Activated CD4-positive, alpha-beta T cell treated with anti-CD3 and anti-CD28 coated beads for 24 hours (primary cell): ENCODE results near the gene PEX11G.

Experiments used
- DNase-seq, 2 donors: peaks; one replicate each; pipeline ENCODE4 v3.0.0-alpha.2; 2020; ENCODE audit warnings: low read depth in 2 of 2

Gene PEX11G

DNA sequence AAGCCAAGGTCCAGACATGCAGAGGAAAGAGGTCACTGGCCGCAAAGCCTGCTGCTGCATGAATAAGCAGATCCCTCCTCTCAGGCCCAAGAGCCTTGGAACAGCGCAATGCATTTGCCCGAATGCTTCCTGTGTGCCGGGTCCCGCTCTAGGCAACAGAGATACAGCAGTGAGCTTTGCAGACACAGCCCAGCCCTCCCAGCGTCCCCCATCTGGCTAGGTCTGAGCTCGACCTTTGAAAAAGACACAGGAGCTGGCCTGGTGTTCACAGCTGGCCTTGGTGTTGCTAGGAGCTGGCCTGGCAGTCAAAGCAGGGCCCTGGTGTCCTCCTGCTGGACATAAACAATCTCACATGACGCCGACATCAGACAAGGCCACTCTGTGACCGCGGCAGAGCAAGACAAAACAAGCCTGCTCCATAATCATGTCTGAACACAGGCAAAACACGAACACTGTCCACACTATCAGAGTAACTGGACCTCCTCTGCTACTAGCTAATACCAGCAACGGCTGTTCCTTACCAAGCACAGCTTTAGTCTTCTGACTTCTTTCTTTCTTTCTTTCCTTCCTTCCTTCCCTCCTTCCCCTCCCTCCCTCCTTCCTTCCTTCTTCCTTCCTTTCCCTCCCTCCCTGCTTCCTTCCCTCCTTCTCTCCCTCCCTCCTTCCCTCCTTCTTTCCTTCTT, 5.7 kb upstream of the PEX11G start:
- no peak for DNase-seq

DNA sequence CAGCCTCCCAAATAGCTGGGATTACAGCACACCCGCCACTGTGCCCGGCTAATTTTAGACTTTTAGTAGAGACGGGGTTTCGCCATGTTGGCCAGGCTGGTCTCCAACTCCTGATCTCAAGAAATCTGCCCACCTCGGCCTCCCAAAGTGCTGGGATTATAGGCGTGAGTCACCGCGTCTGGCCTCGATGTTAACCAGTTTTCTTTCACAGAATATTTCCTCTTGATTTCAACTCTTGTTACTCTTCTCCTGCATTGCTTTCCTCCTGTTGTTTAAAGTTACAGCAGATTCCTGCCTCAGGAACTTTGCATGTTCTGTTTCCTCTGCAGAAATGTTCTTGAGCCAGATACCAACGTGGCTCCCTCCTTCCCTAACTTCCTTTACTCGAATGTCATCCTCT, 3.7 kb upstream of the PEX11G start:
- no peak for DNase-seq

DNA sequence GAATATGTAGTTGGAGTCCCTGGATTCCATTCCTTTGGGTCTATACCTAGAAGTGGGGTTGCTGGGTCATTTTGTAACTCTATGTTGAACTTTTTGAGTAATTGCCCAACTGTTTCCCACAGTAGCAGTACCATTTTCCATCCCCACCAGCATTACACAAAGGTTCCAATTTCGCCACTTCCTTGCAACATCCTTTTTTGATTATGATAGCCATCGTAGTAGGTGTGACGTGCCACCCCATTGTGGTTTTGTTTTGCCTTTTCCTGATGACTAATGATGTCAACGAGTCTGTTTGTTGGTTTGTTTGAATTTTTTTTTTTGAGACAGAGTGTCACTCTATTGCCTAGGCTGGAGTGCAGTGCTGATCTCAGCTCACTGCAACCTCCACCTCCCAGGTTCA, 3.3 kb upstream of the PEX11G start:
- peak in 1 of 2 donors; percentile 38 for DNase-seq

DNA sequence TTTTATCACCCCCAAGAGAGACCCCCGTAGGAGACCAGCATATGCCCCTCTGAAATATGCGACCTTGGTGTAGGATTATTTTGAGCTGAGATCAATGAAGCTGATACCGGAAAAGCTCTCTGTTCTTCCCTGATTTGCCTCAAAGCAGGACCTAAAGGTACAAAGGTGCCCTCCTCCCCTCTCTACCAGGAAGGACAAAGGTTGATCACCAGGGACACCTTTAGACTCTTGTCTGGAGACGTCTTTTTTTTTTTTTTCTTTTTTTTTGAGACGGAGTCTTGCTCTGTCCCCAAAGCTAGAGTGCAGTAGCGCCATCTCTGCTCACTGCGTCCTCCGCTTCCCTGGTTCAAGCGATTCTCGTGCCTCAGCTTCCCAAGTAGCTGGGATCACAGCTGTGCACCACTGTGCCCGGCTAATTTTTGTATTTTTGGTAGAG, 792 bp upstream of the PEX11G start:
- DNase-seq, result no peak

DNA sequence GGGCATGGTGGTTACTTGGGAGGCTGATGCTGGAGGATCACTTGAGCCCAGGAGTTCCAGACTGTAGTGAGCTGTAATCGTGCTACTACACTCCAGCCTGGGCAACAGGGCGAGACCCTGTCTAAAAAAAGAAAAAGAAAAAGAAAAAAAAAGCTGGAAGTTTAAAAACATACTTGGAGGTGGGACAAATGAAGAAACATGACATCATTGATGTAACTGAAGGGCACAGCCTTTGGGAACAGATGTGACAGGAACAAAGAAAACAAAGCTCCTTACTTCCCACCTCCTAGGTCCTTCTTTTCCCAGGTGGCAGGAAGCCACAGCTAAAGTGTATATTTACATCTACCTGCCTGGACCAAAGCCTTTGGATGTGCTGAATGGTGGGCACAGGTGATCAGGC, 1.9 kb downstream of the PEX11G start:
- DNase-seq, result no peak

DNA sequence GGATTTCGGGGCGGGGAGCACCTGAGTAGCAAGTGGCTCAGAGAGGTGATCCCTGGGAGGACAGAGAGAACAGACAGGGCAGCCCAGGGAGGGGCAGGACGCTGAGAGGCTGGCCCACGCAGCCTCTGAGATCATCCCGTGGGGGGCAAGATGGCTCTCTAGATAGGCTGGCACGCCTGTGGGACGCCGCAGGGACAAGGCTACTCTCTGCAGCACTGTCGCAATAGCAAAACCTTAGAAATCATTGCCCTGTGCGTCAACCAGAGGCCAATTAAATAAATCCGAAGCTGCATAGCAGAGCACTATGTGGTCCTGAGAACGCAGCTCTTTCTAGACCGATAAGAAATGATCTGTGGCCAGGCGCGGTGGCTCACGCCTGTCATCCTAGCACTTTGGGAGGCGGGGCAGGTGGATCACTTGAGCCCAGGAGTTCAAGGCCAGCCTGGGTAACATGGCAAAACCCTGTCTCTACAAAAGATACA, 5.1 kb downstream of the PEX11G start:
- no peak for DNase-seq

DNA sequence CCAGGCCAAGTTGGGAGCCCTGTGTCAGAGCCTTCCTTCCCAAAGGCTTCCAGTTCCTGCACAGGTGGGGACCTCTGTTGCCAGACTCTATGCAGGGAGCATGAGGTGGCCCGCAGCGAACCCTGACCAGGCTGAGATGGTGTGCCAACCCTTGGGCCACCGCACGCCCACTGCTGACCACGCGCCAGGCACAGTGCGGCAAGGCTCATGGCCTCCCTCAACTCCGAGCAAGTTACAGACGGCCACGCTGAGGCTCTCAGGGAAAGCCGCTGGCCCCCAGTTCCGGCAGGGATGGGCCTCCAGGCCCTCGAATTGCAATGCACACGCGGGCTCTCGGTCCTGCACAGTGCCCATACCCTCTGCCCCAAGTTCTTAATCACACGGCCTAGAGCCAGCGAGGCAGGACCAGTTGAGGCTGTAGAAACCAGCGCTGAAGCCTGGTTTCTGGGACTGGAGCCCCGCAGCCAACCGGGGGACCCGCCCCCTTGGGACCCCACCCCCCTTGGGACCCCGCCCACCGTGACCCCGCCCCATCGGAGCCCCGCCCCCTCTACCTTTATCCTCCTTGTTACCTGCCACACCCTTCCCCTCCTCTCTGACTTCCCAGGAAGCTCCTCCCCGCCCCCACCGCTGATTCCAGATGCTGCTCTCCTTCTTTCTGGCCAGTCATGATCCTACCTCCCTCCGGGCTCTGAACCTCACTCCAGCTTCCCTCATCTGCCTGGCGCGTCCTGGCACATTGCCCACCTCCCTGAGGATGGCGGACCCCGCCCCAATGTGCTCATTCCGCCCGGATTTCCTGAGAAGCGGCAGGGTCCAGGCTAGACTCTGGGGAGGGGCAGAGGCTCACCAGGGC, 6.0 kb downstream of the PEX11G start:
- DNase-seq, result no peak

DNA sequence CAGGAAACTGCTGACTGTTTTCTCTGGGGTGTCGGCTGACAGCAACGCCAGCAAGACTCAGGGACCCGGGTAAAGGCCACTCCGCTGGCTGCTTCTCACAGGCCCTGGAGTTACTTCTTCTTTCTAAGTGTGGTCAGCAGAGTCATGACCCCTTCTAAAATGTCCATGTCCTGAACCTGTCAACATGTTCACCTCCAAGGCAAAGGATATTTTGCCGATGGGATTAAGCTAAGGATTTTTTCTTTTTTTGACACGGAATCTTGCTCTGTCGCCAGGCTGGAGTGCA, 7.9 kb downstream of the PEX11G start:
- DNase-seq, result no peak

DNA sequence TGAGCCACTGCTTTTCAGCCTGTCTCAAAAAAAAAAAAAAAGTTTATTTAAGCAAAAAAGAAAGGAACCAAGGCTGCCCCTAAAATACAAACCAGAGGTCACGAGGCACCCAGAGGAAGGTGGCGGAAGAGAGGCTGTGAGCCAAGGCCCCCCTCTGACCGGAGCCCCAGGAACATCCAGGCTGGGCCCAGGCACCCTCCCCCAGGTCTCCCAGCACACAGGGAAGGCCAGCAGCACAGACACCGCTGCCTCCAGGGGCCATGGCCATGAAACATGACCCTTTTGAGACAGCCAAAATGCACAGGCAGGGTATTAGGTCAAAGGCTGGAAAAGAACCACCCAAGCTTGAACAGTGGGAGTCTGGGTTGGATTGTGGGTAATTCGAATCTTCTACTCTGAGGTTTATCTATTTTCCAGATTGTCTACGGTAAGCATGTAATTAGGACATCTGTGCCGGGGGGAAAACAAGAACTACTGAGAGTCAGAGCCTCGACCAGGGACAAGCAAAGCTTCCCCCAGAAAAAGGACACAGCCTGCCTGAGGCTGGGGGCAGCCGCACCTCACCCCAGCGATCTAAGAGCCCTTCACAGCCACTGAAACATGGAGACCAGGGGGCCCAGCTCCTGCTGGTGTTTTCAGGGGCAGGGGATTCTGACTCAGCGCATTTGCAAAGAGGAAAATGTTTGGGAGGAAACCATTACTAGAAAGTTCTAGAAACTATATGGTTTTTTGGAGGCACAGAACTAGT, 8.4 kb downstream of the PEX11G start:
- DNase-seq, result no peak

DNA sequence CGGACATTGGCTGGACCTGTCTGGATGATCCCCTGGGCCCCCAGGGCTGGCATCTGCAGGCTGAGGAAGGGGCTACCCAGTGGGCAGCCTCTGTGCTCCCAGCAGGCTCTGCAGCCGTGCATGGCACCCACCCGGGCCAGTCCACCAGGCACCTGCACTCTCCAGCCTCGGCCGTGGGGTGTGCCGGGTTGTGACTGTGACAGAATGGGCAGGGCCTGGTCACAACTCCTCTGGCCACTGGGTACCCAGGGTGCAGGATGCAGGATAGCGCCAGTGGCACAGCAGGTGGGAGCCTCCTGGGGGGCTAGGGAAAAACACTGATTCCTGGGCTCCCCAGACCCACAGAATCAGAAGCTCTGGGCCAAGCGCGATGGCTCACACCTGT, 10.0 kb downstream of the PEX11G start:
- DNase-seq, result no peak

DNA sequence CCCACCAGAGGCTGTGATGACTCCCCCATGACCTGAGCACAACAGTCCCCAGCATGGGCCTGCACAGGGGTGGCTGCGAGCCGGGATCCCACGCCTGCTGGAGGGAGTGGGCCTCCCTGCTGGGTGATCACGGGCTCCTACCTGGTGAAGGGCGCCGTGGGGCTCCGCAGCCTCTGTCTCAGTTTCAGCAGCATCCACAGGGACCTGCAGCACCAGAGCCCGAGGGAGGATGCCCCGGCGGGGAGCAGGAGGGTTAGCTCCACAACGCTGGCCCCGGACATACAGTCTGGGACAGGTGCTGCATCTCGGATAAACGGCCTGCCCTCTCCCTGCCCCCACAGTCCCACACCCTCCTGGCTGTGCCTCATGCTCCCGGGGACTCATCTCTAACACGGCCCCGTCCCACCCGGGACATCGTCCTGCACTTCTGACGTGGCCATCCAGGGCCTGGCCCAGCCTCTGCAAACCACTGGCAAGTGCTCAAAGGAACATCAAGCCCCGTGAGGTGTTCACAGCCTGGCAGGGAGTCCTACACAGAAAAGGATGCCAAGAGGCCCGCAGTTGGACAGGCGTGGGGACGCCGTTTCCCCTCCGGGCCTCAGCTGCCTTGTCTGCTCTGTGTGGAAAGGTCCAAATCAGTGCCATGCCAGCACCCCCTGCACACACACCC, 10.5 kb downstream of the PEX11G start:
- DNase-seq, result no peak

DNA sequence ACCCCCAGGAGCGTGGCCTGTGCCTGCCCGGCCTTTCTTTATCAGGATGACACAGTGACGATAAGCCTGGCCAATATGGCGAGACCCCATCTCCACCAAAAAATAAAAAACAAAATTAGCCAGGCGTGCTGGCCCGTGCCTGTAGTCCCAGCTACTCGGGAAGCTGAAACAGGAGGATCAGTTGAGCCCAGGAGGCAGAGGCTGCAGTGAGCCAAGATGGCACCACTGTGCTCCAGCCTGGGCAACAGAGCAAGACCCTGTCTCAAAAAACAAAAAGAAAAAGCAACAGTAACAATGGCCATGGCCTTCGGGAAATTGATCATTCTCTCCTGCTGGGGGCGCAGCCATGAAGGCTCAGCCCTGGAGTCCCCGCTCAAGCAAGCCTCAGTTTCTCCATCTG, 11.1 kb downstream of the PEX11G start:
- DNase-seq, result no peak

DNA sequence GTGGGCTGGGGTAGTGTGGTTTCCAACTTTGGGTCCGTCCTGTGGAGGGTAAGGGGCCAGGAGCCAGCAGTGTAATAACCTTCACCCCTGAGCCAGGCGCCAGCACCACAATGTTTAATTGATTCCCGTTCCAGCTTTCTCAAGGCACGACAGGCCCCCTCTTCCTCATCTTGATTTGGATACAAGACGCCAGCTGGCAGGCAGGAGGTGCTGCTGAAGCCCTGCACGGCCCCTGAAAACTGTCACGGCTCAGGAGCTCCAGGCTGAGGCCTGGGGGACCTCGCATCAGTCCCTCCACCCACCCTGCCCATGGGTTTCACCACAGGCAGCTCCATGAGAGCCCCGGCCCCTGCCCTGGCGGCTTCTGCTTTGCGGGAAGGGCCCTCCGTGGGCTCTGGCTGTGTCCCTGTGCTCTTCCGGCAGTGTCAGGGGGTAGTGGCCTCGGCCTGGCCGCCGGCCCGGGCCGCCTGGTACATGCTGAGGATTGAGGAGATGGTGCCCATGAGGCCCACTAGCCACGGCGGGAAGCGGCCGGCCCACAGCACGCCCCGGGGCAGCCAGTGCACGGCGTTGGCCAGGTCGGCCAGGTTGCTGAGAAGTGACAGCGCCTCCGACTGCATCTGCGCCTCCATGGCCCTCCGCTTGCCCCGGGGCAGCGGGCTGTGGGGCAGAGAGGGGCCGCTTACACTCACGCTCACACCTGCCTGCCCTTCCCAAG, 11.9 kb downstream of the PEX11G start:
- DNase-seq, result no peak

DNA sequence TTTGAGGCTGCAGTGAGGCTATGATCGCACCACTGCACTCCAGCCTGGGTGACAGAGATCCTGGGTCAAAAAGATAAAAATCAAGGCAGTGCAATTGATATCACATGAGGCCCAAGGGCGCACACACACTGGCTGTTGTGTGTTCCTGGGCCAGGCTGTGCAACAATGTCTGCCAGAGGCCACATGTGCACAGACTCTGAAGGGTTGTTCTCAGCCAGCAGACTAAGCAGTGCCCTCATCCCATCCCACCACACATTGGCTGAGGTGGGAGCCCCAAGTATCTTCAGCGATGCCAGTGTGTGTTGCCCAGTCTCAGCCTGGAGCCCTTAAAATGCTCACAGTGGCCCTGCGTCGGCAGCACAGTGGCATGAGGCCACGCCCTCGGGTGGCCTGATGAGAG, 12.6 kb downstream of the PEX11G start:
- DNase-seq, result no peak

DNA sequence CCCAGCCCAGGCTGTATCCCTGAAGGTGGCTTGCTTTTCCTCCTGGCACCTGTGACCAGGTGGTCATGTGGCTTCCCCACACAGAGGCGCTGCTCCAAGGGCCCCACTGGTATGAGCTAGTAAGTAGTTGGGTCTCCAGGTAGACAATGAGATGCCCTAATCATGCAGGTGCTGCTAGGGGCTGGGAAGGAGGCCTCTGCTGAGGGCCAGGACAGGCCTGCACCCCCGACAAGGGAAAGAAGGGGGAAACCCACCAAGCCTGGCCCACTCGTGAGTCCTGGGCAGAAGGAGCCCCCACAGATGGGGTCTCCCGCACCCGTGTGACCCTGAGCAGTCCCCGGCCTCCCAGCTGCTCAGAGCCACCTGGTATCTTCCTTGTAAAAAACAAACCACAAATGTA, 13.2 kb downstream of the PEX11G start:
- no peak for DNase-seq

DNA sequence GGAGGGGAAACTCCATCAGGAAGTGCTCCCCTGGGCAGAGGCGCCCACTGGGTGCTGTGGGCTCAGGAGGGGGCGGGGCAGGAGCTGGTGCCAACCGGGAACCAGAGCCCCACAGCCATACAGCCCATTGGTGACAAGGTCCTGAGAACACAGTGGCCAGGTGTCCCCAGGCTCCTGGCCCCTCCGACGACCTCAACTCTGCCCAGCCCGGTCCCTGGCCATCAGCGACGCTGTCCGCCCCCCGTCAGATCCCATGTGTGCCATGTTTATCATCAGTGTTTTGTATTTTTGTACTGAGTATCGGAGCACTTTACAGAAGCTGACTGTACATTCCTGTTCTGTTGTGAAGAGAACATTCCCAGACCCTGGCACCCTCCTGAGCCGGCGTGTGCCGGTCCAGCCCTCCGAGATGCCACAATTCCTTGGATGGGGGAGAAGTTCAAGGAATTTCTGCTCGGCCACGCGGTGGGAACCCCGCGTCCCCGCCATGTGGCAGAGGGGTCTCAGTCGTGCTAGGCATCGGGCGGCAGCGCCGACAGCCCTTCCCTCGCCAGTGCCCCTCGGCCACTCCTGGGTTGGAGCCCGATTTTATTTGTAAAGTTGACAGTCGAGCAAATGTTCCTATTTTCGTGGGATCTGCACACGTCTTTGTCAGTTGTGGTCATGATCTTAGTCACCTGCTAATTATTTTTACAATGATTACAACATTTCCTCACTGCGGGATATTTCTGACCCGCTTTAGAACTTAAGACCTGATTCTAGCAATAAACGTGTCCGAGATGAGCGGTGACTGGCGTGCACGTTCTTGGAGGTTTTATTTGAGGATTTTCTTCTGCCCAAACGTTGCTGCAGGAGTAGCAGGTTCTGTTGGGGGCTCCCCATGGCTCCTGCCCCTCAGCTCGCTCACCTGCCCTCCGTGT, 16.9 kb downstream of the PEX11G start:
- no peak for DNase-seq

DNA sequence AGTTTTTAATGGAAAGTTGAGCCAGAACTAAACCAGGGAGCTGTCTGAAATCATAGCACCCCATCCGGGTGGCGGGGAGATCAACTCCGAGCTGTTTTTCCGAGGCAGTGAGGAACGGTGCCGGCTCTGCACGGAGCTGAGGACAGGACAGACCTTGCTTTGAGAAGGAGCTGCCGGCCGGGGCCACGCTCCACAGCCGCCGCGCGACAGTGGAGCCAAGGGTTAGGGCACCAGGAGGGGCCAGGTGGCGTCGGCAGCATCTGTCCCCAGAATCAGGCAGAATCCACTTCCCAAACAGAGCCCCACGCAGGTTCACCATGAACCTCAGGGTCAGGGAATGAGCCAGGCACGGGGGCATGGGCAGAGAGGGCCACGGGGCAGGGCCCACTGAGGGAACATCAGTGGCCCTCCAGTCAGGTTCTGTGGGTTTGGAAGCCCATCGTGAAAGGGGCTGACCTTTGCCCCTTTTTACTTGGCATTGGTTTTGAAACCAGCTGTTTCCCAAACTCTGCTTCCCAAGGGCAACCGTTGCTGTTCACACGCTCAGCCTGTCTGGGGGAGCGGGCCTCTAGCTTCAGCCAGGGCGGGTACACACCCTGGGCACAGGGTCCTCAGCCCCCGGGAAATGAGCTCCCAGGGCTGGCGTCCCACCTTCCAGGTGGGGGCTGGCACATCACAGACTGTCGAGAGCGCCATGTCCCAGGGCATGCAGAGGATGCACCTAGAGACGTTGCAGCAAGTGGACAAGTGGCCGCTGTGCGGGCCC, 18.1 kb downstream of the PEX11G start:
- no peak for DNase-seq

DNA sequence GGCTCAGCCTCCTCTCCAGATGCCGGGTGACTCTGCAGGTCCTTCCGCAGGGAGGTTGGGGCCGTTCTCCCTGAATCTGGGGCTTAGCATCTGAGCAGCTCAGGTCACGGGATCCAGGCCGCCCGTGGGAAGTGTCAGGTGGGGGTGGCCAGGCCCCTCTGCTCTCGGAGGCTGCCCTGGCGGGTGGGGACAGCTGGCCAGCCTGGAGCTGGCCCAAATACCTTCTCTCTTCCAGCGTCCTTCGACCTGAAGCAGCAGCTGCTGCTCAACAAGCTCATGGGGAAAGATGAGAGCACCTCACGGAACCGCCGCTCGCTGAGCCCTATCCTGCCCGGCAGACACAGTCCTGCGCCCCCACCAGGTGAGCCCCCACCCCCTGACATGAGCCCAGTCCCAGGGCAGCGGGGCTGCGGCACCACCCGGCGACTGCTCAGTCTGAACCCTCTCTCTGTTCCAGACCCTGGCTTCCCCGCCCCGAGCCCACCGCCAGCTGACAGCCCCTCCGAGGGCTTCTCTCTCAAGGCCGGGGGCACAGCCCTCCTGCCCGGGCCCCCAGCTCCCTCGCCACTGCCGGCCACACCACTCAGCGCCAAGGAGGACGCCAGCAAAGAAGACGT, 19.1 kb downstream of the PEX11G start:
- no peak for DNase-seq

DNA sequence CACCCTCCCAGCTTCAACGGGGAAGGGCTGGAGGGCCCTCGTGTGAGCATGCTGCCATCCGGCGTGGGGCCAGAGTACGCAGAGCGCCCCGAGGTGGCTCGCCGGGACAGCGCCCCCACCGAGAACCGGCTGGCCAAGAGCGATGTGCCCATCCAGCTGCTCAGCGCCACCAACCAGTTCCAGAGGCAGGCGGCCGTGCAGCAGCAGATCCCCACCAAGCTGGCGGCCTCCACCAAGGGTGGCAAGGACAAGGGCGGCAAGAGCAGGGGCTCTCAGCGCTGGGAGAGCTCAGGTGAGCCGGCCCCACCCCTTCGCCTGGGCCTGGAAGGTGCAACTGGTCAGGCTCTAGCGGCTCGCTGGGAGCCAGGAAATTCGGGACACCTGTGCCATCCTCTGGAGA, 20.0 kb downstream of the PEX11G start:
- DNase-seq, result no peak
